Smooth muscle cell (in vitro differentiated cells): Measurements from ENCODE around the gene DIDO1. TPM values are rescaled to one million over a fixed set of nuclear protein-coding genes. Genes with fewer than 3 reads are reported as not detected.

Experiments
- DNase-seq: peaks from one replicate; lab custom pipeline; 2025; ENCODE audit not compliant: unreplicated experiment; lab: John Stamatoyannopoulos, UW
- H2AFZ ChIP-seq: fragments of 200-600 bp; sonication (generic); 2 replicates; pipeline ENCODE4 v1.6.0; 2016; ENCODE audit warnings: antibody characterized with exemption, low read depth, mild to moderate bottlenecking
- H3F3A ChIP-seq: fragments of 200-600 bp; sonication (generic); 2 replicates; pipeline ENCODE4 v1.6.0; 2017; ENCODE audit warnings: antibody characterized with exemption, low read depth
- H3K27ac ChIP-seq: fragments of 200-600 bp; sonication (generic); 2 replicates; pipeline ENCODE4 v1.5.1; 2016; ENCODE audit warnings: low read depth, mild to moderate bottlenecking
- H3K27me3 ChIP-seq: fragments of 200-600 bp; sonication (generic); 2 replicates; pipeline ENCODE4 v1.6.1; 2016; ENCODE audit warnings: low read depth, mild to moderate bottlenecking
- H3K36me3 ChIP-seq: fragments of 200-600 bp; sonication (generic); 2 replicates; pipeline ENCODE4 v1.5.1; 2016; ENCODE audit warnings: low read depth
- H3K4me1 ChIP-seq: fragments of 200-600 bp; sonication (generic); 2 replicates; pipeline ENCODE4 v1.5.1; 2016; ENCODE audit warnings: low read depth
- H3K4me2 ChIP-seq: fragments of 200-600 bp; sonication (generic); 2 replicates; pipeline ENCODE4 v1.6.0; 2016; ENCODE audit warnings: mild to moderate bottlenecking
- H3K4me3 ChIP-seq: fragments of 200-600 bp; sonication (generic); 2 replicates; pipeline ENCODE4 v1.5.1; 2016; ENCODE audit warnings: mild to moderate bottlenecking
- H3K79me2 ChIP-seq: fragments of 200-600 bp; sonication (generic); 2 replicates; pipeline ENCODE4 v1.6.0; 2016; ENCODE audit warnings: low read depth, mild to moderate bottlenecking
- H3K9ac ChIP-seq: fragments of 200-600 bp; sonication (generic); 2 replicates; pipeline ENCODE4 v1.6.0; 2016; ENCODE audit warnings: low read depth
- H3K9me3 ChIP-seq: fragments of 200-600 bp; sonication (generic); replicated peaks from 2 replicates; pipeline ENCODE4 v1.5.1; 2016; ENCODE audit warnings: low read depth
- H4K20me1 ChIP-seq: fragments of 200-600 bp; sonication (generic); 2 replicates; pipeline ENCODE4 v1.6.0; 2016; ENCODE audit warnings: low read depth
- CTCF ChIP-seq: fragments of 200-600 bp; sonication (generic); IDR thresholded peaks from 2 replicates; pipeline ENCODE4 v1.5.1; 2017; ENCODE audit warnings: borderline replicate concordance, mild to moderate bottlenecking, antibody characterized with exemption; ENCODE audit not compliant: insufficient read depth, poor library complexity, severe bottlenecking
- WGBS: methylation state at CpG from one replicate; pipeline ENCODE4 v1.1.7; 2016; ENCODE audit warnings: low lambda C conversion rate; 5-methylcytosine and 5-hydroxymethylcytosine counted together
- polyA plus RNA-seq: library from polyadenylated mRNA; unstranded; fragments of >200 nt; fragmentation: Nextera tagmentation; extraction: Ambion mirVana; gene quantifications from 2 replicates; pipeline ENCODE4 v1.2.1, GENCODE V29; 2016
- total RNA-seq: library from RNA; depleted of rRNA; stranded (reverse); fragments of >200 nt; gene quantifications from 2 replicates; pipeline ENCODE4 v1.2.3, GENCODE V29; 2014

Gene DIDO1
- total and polyA plus RNA-seq, 2 experiments from 2014 or later: 16.0 to 25.8 TPM

- Histone ChIP-seq H3K27me3 (no peaks in the 10 kb centered on the region), H3K36me3 (no peaks in the 10 kb centered on the region), H3K27ac (no peak overlapping the region), H3F3A (no peaks in the 10 kb centered on the region), H4K20me1 (no peaks in the 10 kb centered on the region), H3K4me1 (peaks cover 7% of the 10 kb centered on the region), H3K4me3 (no peak overlapping the region), H3K4me2 (no peak overlapping the region), H3K9me3 (no peaks in the 10 kb centered on the region), H3K9ac (no peak overlapping the region), H2AFZ (no peak overlapping the region), H3K79me2 (no peaks in the 10 kb centered on the region)
- WGBS: 95% methylated on average over 15 of the region's 15 CpGs
- no peak for TF ChIP-seq CTCF
- no peak for DNase-seq
Observed at GRCh38 chr20:62882426-62882825, 43.9 kb downstream of the DIDO1 start.

- Histone ChIP-seq H3K9ac (no peak overlapping the region), H3F3A (no peaks in the 10 kb centered on the region), H4K20me1 (no peaks in the 10 kb centered on the region), H3K36me3 (no peaks in the 10 kb centered on the region), H3K79me2 (no peaks in the 10 kb centered on the region), H3K4me2 (no peak overlapping the region), H3K4me1 (peaks cover 7% of the 10 kb centered on the region), H2AFZ (no peak overlapping the region), H3K4me3 (no peak overlapping the region), H3K27me3 (no peaks in the 10 kb centered on the region), H3K27ac (no peak overlapping the region), H3K9me3 (no peaks in the 10 kb centered on the region)
- WGBS: 95% methylated on average over 46 of the region's 46 CpGs
- DNase-seq: no peak
- TF ChIP-seq CTCF: no peak
Observed at GRCh38 chr20:62881662-62882395, 44.5 kb downstream of the DIDO1 start.

- no peak overlapping the region for H3K9ac ChIP-seq
- peaks cover 2% of the 10 kb centered on the region for H3F3A ChIP-seq
- no peaks in the 10 kb centered on the region for H3K36me3 ChIP-seq
- H3K79me2 ChIP-seq: no peaks in the 10 kb centered on the region
- H3K4me1 ChIP-seq: peaks cover 9% of the 10 kb centered on the region
- no peaks in the 10 kb centered on the region for H3K27me3 ChIP-seq
- H3K27ac ChIP-seq: no peak overlapping the region
- H3K4me3 ChIP-seq: no peak overlapping the region
- DNase-seq: no peak
- no peaks in the 10 kb centered on the region for H4K20me1 ChIP-seq
- H2AFZ ChIP-seq: no peak overlapping the region
- 96% methylated on average over 44 of the region's 45 CpGs for WGBS
- no peak for TF ChIP-seq CTCF
- H3K9me3 ChIP-seq: no peaks in the 10 kb centered on the region
- H3K4me2 ChIP-seq: no peak overlapping the region
Observed at GRCh38 chr20:62880935-62881661, 45.2 kb downstream of the DIDO1 start.
